Colonic mucosa (tissue), 4 donors: ENCODE data around the gene DCLK1. TPM values are rescaled to one million over a fixed set of nuclear protein-coding genes. Genes with fewer than 3 reads are reported as not detected.

Experiments
- DNase-seq: peaks from one replicate; pipeline ENCODE4 v3.0.0-alpha.2; 2020
- H3K27ac ChIP-seq: fragments of 200-600 bp; one replicate; pipeline ENCODE4 v1.8.0; 2021
- H3K27me3 ChIP-seq: fragments of 200-600 bp; one replicate; pipeline ENCODE4 v1.8.0; 2021
- H3K36me3 ChIP-seq: fragments of 200-600 bp; one replicate; pipeline ENCODE4 v1.8.0; 2021
- H3K4me1 ChIP-seq: fragments of 200-600 bp; one replicate; pipeline ENCODE4 v1.8.0; 2021; ENCODE audit warnings: mild to moderate bottlenecking
- H3K4me3 ChIP-seq: fragments of 200-600 bp; one replicate; pipeline ENCODE4 v1.8.0; 2021
- H3K9ac ChIP-seq, 2 donors: one replicate each; pipeline ENCODE4 v1.7.0; 2013; ENCODE audit warnings: control low read depth in 2 of 2, low read depth in 2 of 2, low read length in 2 of 2
- H3K9me3 ChIP-seq: fragments of 200-600 bp; one replicate; pipeline ENCODE4 v1.8.0; 2021
- CTCF ChIP-seq: fragments of 200-600 bp; IDR thresholded peaks from one replicate; pipeline ENCODE4 v1.8.0; 2022; ENCODE audit warnings: antibody characterized with exemption, mild to moderate bottlenecking
- intact Hi-C: fragments of 100-400 bp; cut with DNase I; formaldehyde crosslinking; loops from one replicate; pipeline ENCODE4 v1.14.1; 2022
- total RNA-seq, 2 donors: library from RNA; stranded (reverse); fragmentation: NEBNext Ultra II Directional in 1 of 2; extraction: Animal tissue kit (Norgen Biotek cat#: 25700) in 1 of 2; gene quantifications; one replicate each; pipeline ENCODE4 v1.2.1, GENCODE V29; 2021
- donor health status: healthy.
- donor health status: DM: no; HTN: no; CAD: no.
- donor health status: DM: no; HTN: no; CAD: no.

The DCLK1 gene
- total RNA-seq, 2 donors from 2014 or later = 1.5 to 5.0 TPM

- Histone ChIP-seq H3K9me3 (no peaks in the 10 kb centered on the region), H3K27me3 (no peaks in the 10 kb centered on the region), H3K4me1 (no peaks in the 10 kb centered on the region), H3K9ac (no peak overlapping the region), H3K36me3 (no peaks in the 10 kb centered on the region), H3K4me3 (no peak overlapping the region), H3K27ac (no peak overlapping the region)
- intact Hi-C loops = no loop called here
- DNase-seq = no peak
- TF ChIP-seq CTCF = no peak
These were observed 274.3 kb downstream of the DCLK1 start for GRCh38 chr13:35856721-35857364.

GRCh38 chr13:35856084-35856483, 275.1 kb downstream of the DCLK1 start:
- no peaks in the 10 kb centered on the region for H3K4me1 ChIP-seq
- H3K27me3 ChIP-seq = no peaks in the 10 kb centered on the region
- TF ChIP-seq CTCF = no peak
- intact Hi-C loops = no loop called here
- no peak overlapping the region for H3K27ac ChIP-seq
- H3K4me3 ChIP-seq = no peak overlapping the region
- no peaks in the 10 kb centered on the region for H3K36me3 ChIP-seq
- no peaks in the 10 kb centered on the region for H3K9me3 ChIP-seq
- DNase-seq = no peak
- H3K9ac ChIP-seq = no peak overlapping the region

- no peak for TF ChIP-seq CTCF
- H3K4me3 ChIP-seq = no peak overlapping the region
- no peaks in the 10 kb centered on the region for H3K36me3 ChIP-seq
- H3K9me3 ChIP-seq = no peaks in the 10 kb centered on the region
- H3K9ac ChIP-seq = no peak overlapping the region
- intact Hi-C loops = no loop called here
- no peaks in the 10 kb centered on the region for H3K27me3 ChIP-seq
- DNase-seq = no peak
- H3K4me1 ChIP-seq = no peaks in the 10 kb centered on the region
- no peak overlapping the region for H3K27ac ChIP-seq
These were observed 275.6 kb downstream of the DCLK1 start for GRCh38 chr13:35855531-35856019.

GRCh38 chr13:35854286-35854685, 276.9 kb downstream of the DCLK1 start:
- H3K27me3 ChIP-seq = no peaks in the 10 kb centered on the region
- no peaks in the 10 kb centered on the region for H3K9me3 ChIP-seq
- DNase-seq = no peak
- no peaks in the 10 kb centered on the region for H3K36me3 ChIP-seq
- H3K4me3 ChIP-seq = no peak overlapping the region
- H3K4me1 ChIP-seq = no peaks in the 10 kb centered on the region
- intact Hi-C loops = no loop called here
- no peak for TF ChIP-seq CTCF
- no peak overlapping the region for H3K27ac ChIP-seq
- no peak overlapping the region for H3K9ac ChIP-seq

- intact Hi-C loops = no loop called here
- no peaks in the 10 kb centered on the region for H3K27me3 ChIP-seq
- no peak overlapping the region for H3K27ac ChIP-seq
These were observed 279.3 kb downstream of the DCLK1 start for GRCh38 chr13:35851881-35852280.

More at GRCh38 chr13:35851881-35852280, 279.3 kb downstream of the DCLK1 start:
- TF ChIP-seq CTCF = no peak
- no peak overlapping the region for H3K9ac ChIP-seq
- no peak for DNase-seq
- no peaks in the 10 kb centered on the region for H3K4me1 ChIP-seq
- H3K36me3 ChIP-seq = no peaks in the 10 kb centered on the region
- H3K4me3 ChIP-seq = no peak overlapping the region
- H3K9me3 ChIP-seq = no peaks in the 10 kb centered on the region
